Measurements from ENCODE around the gene ARPC1A.
A peak's percentile ranks its signal among the peaks of the same experiment; 100 is the strongest.
"Not testable (repeated sequence)": the region's sequence is repeated elsewhere in the genome, so short reads cannot be mapped to it uniquely, and the experiment has no call there.

Gene ARPC1A

DNA sequence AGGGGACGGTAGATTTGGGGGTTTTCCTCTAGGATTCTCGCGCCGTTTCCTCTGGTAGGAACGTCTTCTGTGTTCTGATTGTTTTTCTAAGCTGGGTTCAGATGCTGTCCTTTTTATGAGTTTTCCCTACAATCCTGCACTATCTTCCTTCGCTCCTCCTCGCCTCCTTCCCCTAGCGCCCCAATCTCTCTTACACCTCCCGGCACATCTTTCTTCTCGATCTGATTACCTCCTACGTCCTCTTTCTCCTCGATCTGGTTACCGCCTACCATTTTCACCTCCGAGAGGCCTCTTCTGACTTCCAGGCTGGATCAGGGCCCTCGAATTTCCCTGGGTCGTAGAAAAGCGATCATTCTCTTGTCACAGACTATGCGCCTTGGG is 83.5 kb downstream of the ARPC1A start:
- peak overlapping the region; percentile 90 to 99 (median 97) for H3K27ac ChIP-seq
- H3K9me3 ChIP-seq (replicated peaks in 1 of 11): no peaks in the 10 kb centered on the region
- H3K4me1 ChIP-seq: peaks cover 28 to 46% (median 39%) of the 10 kb centered on the region in 10 experiments
- peaks cover 49 to 91% (median 68%) of the 10 kb centered on the region in 11 experiments for H4K20me1 ChIP-seq
- TF ChIP-seq Cebpa-rat (IDR thresholded peaks at IDR 0.05): no peak
- H3K9ac ChIP-seq: peak overlapping the region; percentile 89 to 98 (median 94)
- peaks cover 50 to 66% (median 58%) of the 10 kb centered on the region in 11 experiments for H3K36me3 ChIP-seq
- H3K27me3 ChIP-seq: no peaks in the 10 kb centered on the region
- H3K4me2 ChIP-seq: peak overlapping the region; percentile 80 to 96 (median 92)
- H3K4me3 ChIP-seq: peak overlapping the region; percentile 74 to 100 (median 92)

DNA sequence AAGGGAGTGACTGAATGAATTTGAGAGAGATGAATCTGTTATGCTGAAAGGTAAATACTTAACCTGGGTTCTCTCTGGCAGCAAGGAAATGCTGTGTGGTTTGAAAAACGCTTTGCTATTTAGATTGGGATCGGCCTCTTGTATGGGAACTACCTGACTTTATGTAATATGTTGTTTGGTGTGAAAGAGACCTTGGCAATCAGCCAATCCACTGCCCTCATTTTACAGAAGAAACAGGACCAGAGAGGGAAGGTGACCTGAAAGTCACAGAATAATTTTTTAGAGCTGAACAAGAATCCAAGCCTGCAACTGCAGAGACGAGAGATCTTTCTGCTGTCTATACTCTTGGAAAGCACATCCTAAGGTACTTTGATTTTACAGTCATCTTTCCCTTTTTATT is 84.1 kb downstream of the ARPC1A start:
- no peak for TF ChIP-seq Cebpa-rat (IDR thresholded peaks at IDR 0.05)
- Histone ChIP-seq H3K9me3 (replicated peaks in 1 of 11) (no peaks in the 10 kb centered on the region), H3K27me3 (no peaks in the 10 kb centered on the region), H3K36me3 (peaks cover 50 to 66% (median 58%) of the 10 kb centered on the region in 11 experiments), H3K4me3 (peak overlapping the region; percentile 74 to 100 (median 92)), H4K20me1 (peaks cover 43 to 91% (median 68%) of the 10 kb centered on the region in 11 experiments), H3K27ac (peak overlapping the region; percentile 90 to 99 (median 97); a peak in 15 of 22 replicates), H3K9ac (peak overlapping the region; percentile 89 to 98 (median 94)), H3K4me1 (peaks cover 28 to 40% (median 36%) of the 10 kb centered on the region in 10 experiments), H3K4me2 (peak overlapping the region; percentile 80 to 96 (median 92))

DNA sequence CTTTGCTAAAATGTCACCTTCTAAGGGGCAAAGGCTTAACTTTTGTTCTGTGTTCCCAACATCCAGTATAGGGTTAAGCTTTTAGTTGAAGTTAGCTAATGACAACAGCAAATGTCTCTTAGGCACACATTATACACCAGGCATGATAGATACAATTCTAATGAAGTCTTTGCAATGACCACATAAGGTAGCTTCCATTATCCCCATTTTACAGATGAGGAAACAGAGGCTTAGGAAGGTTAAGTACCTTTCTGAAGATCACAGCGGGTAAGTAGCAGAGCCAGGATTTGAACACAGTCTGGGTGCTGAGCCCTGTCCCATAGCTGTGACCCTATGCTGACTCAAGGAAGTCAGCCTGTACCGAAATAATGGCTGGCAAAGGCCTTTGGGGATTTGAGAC is 84.9 kb downstream of the ARPC1A start:
- Histone ChIP-seq H3K9ac (peak overlapping the region; percentile 89 to 98 (median 94); a peak in 20 of 22 replicates), H3K4me2 (peak overlapping the region; percentile 80 to 96 (median 92)), H3K36me3 (peaks cover 54 to 66% (median 58%) of the 10 kb centered on the region in 11 experiments), H3K27me3 (no peaks in the 10 kb centered on the region), H3K4me1 (peaks cover 28 to 35% (median 33%) of the 10 kb centered on the region in 10 experiments), H3K4me3 (peak overlapping the region in 9 of 10 experiments; percentile 82 to 100 (median 93); a peak in 10 of 20 replicates), H4K20me1 (peaks cover 37 to 91% (median 68%) of the 10 kb centered on the region in 11 experiments; a peak in 21 of 22 replicates), H3K27ac (peak overlapping the region in 1 of 11 experiments; percentile 96; a peak in 2 of 22 replicates), H3K9me3 (replicated peaks in 1 of 11) (no peaks in the 10 kb centered on the region)
- no peak for TF ChIP-seq Cebpa-rat (IDR thresholded peaks at IDR 0.05)

DNA sequence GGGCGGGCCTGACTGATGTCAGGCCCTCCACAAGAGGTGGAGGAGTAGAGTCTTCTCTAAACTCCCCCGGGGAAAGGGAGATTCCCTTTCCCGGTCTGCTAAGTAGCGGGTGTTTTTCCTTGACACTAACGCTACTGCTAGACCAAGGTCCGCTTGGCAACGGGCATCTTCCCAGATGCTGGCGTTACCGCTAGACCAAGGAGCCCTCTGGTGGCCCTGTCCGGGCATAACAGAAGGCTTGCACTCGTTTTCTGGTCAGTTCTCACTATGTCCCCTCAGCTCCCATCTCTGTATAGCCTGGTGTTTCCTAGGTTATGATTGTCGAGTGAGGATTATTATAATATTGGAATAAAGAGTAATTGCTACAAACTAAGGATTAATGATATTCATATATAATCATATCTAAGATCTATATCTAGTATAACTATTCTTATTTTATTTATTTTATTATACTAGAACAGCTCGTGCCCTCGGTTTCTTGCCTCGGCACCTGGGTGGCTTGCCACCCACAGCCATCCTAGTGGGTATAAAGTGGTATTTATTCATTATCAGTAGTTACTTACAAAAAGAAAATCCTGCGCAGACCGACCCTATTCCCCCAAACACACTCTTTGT is 89.9 kb downstream of the ARPC1A start:
- not testable (repeated sequence) for H3K9ac ChIP-seq; H3K9me3 ChIP-seq (replicated peaks in 1 of 11); H3K4me3 ChIP-seq; H3K27ac ChIP-seq; H3K4me2 ChIP-seq; H3K27me3 ChIP-seq
- peaks cover 50 to 100% (median 77%) of the 10 kb centered on the region in 11 experiments; a peak in 21 of 22 replicates for H4K20me1 ChIP-seq
- H3K4me1 ChIP-seq: peaks cover 5 to 18% (median 15%) of the 10 kb centered on the region in 10 experiments; a peak in 19 of 20 replicates
- peaks cover 98 to 100% (median 100%) of the 10 kb centered on the region in 11 experiments for H3K36me3 ChIP-seq

All from BLaER1 treated with 17β-estradiol and CSF1 and Interleukin-3, amounts not matched to agents 10 nM and 100 nM (cell line).